ENCODE results near the gene RSPH4A.
"Not testable (repeated sequence)": the region's sequence is repeated elsewhere in the genome, so short reads cannot be mapped to it uniquely, and the experiment has no call there.

The RSPH4A gene

DNA sequence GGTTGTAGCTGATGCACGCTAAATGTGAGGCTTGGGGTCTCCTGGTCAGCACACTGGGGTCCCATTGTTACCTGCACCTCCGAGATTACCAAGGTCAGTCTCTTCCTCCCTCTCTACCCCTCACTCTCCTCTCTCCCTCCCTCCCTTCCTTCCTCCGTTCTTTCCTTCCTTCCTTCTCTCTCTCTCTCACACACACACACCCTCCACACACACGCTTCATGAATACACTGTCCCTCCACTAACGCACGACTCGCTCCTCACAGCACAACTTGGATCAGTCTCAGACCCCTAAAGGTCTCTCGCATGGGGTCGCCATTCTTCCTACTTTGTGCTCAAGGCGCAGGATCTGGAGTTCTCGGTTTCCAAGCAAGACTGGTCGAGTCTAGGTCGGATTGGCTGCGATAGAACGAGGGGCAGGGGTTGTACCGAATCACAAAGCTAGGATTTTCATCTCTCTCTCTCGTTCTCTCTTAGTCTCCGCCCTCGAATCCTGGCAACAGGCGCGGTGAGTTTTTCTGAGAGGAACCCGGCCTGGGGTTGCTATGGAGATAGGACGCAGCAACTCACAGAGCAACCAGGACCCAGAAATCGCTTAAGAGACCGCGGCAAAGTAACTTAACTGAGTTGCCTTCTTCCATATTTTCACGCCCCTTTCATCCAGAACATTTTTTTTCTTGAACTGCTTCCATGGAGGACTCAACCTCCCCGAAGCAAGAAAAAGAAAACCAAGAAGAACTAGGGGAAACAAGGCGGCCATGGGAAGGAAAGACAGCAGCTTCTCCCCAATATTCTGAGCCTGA, at the start of gene RSPH4A:
RSPH4A (plus strand) TSS at position 543 of the 800 bp plus-strand sequence; CDS start at position 688, 145 bp downstream.
- peak; percentile 45 to 51 for DNase-seq (ENCODE audit: low read depth in 2 of 2)

DNA sequence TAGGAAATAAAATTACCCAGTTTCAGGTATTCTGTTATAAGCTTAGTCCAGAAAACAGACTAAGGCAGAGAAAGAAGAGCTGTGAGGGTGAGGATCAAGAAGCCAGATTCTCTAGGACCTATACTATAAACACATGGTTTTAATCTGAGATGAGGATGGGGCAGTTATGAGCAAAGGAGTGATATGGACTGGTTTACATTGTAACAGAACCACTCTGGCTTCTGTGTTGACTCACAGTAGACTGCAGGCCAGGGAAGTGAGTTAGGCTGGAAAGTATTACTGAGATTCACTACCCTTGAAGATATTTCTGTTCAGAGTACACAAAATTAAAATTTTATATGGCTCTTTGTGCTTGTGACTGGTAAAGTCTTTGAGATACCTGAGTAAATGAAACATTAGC, 48.2 kb upstream of the RSPH4A start:
- no peak for DNase-seq (ENCODE audit: low read depth in 2 of 2)

DNA sequence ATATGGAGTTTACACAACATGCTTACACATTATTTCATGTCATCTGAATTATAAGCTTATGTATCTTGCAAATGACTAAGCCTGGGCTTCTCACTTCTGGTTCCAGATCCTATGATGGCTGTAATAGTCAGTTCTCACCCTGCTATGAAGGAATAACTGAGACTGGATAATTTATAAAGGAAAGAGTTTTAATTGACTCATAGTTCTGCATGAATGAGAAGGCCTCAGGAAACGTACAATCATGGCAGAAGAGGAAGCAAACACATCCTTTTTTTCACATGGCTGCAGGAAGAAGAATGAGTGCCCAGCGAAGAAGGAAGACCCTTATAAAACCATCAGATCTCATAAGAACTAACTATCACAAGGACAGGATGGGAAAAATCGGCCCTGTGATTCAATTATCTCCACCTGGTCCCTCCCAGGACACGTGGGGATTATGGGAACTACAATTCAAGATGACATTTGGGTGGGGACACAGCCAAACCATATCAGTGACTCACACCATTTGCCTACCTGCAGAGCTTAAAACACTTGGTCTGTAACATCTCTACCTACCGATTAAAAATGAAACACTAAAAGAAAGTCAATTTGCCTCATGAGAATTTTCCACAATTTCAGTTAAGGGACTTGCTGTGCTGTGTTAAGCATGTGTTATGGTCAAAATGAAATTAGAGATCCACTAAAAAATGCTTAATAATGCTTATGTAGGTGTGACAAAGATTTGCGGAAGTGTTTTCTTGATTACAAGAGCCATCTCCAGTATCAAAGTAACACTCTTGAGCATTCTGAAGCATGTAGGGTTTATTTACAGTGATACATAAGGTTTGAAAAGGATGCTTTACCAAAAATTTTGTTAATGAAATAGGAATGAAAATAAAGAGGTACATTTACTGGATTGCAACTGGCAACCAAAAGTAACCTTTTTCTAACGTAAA, 47.2 kb upstream of the RSPH4A start:
- DNase-seq (ENCODE audit: low read depth in 2 of 2), result no peak

DNA sequence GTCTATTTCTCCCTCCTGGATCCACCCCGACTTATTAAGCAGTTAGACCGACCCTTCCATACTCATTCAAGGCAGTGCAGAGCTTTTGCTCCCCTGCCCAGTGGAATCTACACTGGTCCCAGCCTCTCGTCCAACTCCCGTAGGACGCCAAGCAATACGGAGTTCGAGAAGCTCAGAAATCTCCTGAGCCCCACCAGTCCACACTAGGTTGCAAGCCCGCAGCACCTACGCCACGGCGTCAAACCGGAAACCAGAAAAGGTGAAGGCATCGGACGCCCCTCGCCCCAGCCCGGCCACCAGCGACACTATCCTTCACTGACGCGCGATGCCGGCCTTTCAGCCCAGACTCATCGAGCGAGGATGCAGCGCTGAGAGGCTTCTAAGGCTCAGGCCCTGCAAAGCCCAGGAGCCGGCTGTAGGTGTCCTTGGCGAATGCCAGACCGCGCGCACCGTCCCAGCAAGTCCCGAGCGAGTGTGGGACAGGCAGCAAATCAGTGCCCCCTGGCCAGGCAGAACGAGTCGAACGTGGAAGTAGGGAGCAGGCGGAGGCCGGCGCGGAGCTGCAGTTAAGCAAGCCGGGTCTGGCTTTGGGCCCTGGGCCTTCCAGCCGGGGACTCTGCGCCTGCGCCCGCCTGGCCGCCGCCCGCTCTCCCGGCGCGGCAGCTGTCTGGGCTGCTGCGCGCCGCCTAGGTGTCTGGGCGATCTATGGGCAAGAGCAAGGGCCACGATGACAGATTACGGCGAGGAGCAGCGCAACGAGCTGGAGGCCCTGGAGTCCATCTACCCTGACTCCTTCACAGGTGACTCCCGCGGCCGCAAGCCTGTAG, 45.2 kb upstream of the RSPH4A start, which contains the start of gene RWDD1:
RWDD1 (plus strand) TSS at position 649 of the 827 bp plus-strand sequence; CDS start at position 728, 79 bp downstream.
- peak; percentile 94 to 95 for DNase-seq (ENCODE audit: low read depth in 2 of 2)

DNA sequence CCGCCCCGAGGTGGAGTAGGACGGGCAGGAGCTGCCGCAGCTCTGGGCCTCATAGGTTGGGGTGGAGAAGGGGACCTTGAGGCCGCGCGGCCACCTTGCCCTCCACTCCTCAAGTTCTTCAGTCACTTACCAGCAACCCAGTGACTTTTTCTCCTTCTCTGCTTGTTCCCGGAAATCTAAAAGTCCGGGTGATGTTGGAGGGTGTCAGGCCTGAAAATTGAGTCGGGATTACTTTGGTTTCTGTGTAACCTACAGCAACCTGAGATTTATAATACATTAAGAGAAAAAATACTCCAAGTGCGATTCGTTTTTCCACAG, 44.6 kb upstream of the RSPH4A start:
- DNase-seq (ENCODE audit: low read depth in 2 of 2), result no peak

DNA sequence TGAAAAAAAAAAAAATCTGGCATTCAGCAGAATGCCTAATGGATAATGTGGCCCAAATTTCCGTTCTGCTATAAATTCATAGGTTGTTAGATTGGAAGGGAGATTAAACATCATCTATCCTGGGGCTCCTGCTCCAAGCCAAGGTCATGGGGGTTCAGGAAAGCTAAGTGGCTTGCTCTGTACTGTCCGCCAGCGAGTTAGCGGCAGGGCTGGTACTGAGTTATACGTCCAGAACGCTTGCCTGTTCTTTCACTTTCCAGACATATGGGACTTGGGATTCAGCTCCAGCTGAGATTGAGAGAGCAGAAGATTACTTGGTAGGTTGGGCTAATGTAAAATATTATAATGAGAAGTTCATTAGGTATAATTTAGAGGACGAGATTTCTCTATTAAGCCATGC, 44.1 kb upstream of the RSPH4A start:
- no peak for DNase-seq (ENCODE audit: low read depth in 2 of 2)

DNA sequence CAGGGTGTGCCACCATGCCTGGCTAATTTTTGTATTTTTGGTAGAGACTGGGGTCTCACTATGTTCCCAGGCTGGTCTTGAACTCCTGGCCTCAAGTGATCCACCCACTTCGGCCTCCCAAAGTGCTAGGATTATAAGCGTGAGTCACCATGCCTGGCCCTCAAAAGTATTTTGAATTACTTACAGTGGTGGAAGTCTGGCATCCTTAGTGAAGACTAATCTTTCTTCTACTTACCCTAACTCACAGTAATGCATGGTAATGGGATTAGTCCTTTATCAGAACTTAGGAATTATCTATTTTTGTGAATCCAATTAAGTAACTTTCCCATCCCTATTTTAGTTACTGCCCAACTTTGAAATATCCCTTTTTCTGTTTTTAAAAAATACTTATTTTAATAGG, 41.1 kb upstream of the RSPH4A start:
- no peak for DNase-seq (ENCODE audit: low read depth in 2 of 2)

DNA sequence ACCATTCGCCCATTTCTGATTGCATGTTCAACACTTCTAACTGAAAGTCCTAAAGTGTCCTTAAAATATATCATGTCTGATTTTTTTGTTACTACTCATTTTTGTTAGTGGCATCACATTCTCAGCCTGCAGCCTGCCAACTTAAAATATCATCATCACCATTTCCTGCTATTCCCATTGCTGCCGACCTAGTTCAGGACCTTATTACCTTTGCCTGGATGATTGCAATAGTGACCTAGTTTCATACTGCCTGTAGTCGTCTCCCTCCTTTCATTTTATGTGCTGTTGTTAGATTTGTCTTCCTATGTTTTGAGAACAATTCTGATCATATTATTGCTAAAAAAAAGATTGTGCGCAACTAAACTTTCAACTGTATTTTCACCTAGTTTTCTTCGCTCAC, 38.8 kb upstream of the RSPH4A start:
- no peak for DNase-seq (ENCODE audit: low read depth in 2 of 2)

DNA sequence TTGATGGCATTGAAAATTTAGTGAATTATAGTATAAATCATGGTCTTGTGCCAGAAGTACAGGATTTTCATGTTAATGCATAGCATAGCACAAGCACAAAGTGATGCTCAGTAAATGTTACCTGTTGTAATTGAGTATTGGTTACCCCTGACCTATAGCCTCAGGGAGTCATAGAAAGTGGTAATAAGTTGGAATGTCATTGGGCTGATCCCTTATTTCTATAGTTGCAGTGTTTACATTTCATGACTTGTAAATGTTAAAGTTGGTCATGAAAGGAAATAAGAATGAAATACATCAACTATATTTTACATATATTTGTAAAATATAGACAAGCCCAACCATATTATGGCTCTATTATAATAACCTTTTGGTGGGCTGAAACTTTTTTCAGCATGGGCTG, 37.9 kb upstream of the RSPH4A start:
- DNase-seq (ENCODE audit: low read depth in 2 of 2), result no peak

DNA sequence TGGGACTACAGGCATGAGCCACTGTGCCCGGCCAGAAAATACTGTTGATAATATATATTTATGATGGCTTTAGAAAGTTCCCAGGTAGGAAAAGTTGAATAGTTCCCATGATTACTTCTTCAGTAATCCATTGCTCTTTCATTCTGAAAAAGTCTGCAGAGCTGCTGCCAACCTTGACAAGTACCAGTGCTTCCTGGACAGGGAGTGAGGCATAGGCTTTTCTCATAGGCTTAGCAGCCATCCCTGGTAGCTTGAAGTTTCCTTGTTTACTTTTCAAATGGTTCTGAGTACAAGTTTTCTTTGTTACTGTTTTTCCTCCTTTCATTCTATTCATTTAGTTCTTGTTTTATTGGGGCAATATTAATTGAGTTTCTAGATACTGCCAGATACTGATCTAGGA, 37.1 kb upstream of the RSPH4A start:
- no peak for DNase-seq (ENCODE audit: low read depth in 2 of 2)

DNA sequence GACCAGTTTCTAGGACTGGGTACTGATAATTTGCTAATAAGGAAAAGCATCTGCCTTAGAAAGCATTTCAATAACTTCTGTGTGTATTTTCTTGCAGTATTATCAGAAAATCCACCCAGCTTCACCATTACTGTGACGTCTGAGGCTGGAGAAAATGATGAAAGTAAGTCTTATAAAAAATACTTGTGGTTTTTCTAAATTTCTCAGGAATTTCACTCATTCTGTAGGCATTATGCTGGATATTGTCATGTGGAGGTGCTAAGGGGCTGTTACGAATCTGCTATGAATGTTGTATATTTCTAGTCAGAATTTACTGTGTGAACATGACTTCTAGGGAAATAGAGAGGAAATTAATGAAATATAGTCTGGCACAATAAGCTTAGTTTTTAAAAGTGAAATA, 36.1 kb upstream of the RSPH4A start:
- DNase-seq (ENCODE audit: low read depth in 2 of 2), result no peak

DNA sequence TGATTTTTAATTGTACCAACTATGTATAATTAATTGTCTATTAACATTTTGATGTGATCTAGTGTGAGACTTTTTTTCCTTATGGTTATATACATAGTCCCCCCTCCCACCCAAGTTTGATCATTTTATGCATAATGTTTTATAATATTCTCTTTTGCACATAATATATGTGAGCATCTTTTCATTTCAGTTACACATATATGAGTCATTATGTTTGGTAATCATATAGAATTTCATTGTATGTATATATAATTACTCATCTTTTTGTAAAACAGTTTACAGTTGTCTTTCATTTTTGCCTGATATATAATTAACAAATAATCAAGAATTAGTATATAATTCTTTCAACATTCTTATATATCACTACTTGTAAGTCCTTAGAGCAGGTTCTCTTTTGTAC, 30.0 kb upstream of the RSPH4A start:
- DNase-seq (ENCODE audit: low read depth in 2 of 2), result no peak

DNA sequence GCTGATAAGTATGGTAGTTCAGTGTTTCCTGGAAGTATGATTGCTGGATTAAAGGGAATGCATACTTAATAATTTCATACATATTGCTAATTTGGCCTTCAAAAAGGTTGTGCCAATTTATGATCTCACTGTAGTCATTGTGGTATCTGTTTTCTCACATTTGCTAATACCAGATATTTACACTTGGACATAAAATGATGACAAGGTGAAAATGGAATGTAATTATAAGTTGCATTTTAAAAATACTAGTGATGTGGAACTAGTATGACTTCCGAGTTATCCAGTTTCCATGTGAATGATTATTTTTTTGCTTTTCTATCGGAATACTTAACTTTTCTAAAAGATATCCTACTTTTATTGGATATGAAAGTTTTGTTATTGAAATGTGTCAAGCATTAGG, 29.5 kb upstream of the RSPH4A start:
- DNase-seq (ENCODE audit: low read depth in 2 of 2), result no peak

DNA sequence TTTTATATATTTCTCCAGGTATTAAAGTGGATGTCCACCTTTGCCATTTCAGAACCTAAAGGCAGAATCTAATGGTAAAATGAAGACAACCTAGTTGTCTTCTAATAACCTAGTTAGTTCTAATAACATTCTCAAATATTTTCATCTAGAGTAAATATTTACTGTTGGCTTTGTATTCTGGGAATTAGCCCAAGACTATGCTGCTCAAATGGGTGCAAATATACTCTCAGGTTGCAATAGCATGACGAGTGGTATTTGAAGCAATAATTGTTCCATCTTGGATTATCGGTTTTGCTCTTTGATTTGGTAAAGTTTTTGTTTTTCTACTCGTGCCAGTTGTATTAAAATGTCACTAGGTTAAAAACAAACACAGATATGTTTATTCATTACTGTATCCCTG, 21.0 kb upstream of the RSPH4A start:
- no peak for DNase-seq (ENCODE audit: low read depth in 2 of 2)

DNA sequence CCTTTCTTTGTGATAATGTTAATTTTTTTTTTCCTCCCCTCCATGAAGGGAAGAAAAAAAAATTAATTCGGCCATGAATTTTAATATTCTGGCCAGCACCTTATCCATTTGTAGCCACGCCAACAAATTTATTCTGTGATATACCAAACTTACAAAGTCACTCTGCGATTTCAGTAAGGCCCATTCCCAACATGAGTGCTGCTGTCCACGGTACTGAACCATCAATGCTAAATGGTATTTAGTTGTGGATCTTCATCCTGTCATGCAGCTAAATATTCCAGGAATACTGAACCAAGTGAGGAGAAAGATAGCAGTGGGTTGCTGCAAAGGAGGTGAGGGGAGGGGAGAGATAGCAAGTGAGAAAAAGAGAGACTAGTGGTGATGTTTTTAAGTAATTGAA, 19.5 kb upstream of the RSPH4A start:
- no peak for DNase-seq (ENCODE audit: low read depth in 2 of 2)

DNA sequence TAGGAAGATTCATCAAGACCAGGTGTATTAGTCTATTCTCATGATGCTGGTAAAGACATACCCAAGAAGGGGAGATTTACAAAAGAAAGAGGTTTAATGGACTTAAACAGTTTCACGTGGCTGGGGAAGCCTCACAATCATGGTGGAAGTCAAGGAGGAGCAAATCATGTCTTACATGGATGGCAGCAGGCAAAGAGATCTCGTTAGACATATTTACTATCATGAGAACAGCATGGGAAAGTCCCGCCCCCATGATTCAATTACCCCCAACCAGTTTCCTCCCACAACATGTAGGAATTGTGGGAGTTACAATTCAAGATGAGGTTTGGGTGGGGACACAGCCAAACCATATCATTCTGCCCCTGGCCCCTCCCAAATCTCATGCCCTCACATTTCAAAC, 12.4 kb upstream of the RSPH4A start:
- not testable (repeated sequence) for DNase-seq (ENCODE audit: low read depth in 2 of 2)

DNA sequence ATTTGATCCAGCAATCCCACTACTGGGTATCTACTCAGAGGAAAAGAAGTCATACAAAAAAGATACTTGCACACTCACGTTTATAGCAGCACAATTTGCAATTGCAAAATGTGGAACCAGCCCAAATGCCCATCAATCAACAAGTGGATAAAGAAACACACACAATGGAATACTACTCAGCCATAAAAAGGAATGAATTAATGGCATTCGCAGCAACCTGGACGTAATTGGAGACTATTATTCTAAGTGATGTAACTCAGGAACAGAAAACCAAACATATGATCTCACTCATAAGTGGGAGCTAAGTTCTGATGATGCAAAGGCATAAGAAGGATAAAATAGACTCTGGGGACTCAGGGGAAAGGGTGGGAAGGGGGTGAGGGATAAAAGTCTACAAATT, 11.4 kb upstream of the RSPH4A start:
- DNase-seq (ENCODE audit: low read depth in 2 of 2), result not testable (repeated sequence)

DNA sequence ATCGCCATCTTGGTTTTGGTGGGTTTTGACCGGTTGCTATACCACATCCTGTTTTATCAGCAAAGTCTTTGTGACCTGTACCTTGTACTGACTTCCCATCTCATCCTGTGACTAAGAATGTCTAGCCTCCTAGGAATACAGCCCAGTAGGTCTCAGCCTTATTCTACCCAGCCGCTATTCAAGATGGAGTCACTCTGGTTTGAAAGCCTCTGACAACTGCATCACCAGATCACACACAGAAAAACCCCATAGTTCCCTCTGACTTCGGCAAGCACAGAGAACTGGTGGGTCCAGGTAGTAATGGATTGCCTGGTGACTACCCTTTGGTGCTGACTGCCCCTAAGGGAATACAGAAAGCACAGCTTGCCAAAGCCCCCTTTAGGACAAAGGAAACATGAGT, 10.3 kb upstream of the RSPH4A start:
- DNase-seq (ENCODE audit: low read depth in 2 of 2), result no peak

DNA sequence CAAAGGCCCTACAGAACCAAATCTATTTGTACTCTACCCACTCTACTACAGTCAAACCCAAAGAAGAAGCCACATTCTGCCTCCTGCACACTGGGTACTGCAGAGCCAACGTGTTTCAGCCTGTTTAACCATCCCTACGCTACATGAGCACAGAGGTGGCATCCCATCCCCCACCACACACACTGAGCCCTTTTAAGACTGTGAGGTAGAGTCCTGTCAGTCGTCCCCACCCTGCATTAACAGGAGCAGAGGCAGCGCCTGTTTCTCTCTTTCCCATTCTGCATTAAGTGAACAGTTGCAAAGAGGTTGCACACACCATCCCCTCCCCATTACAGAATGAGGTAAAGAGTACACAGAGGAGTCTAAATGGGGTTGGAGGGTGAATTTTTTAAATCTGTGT, 5.2 kb upstream of the RSPH4A start:
- no peak for DNase-seq (ENCODE audit: low read depth in 2 of 2)

DNA sequence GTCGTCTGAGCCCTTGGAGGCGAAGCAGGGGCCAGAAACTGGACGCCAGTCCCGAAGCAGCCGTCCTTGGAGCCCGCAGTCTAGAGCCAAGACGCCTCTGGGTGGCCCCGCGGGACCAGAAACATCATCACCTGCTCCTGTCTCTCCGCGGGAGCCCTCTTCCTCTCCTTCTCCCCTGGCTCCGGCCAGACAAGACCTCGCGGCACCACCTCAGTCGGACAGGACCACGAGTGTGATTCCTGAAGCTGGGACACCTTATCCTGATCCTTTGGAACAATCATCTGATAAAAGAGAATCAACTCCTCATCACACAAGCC, 416 bp downstream of the RSPH4A start:
- peak in 1 of 2 donors; percentile 2 for DNase-seq (ENCODE audit: low read depth in 2 of 2)

DNA sequence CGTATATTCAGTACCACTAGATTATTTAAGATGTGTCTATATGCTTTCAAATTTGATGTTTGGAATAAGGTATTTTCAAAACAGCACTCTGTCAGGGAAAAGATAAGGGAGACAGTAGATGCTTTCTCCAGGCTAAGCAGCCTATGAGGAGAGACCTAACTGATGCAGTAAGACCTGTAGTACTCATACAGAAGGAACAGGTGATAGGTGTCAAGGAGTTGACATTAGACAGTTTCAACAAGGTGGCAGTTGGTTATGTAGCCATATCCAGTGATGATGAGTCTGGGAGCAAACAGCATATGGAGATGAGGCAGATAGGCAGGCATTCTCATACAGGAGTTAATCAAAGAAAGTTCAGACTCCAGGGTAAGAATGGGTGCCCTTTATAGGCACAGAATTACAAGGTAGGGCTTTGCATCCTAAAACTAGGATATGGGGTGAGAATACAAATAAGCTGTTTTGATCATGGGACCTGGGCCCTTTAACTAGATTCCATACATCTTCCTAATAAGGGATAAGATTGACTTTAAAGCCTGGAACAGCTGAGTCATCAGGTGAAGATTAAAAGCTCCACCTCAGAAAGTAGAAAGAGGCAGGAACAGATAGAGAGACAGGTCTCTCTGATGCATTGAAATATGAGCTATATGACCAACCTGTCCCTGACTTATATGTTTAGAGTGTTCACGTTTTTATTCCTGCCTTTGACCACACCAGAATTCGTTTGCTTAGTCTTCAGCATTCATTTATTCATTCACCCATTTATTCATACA, 7.9 kb downstream of the RSPH4A start:
- no peak for DNase-seq (ENCODE audit: low read depth in 2 of 2)

All from stimulated activated CD8-positive, alpha-beta memory T cell treated with anti-CD3 and anti-CD28 coated beads, Interleukin-2, amount 100 ng/mL, for 48 hours (primary cell).